ENCODE measurements around the gene BIRC5.

BIRC5 gene

GRCh38 chr17:78200451-78200850, 13.6 kb upstream of the BIRC5 start:
- TF ChIP-seq CTCF (IDR thresholded peaks at IDR 0.05; ENCODE audit: low read depth, low read length, missing control alignments), result no peak
- DNase-seq (ENCODE audit: low read depth), result no peak
- in situ Hi-C loops (cut with HindIII; ENCODE audit: low sequenced_read_pairs), result no loop called here
- H3K4me3 ChIP-seq (ENCODE audit: low read depth, low read length), result no peak overlapping the region

- no peak for DNase-seq (ENCODE audit: low read depth)
- TF ChIP-seq CTCF (IDR thresholded peaks at IDR 0.05; ENCODE audit: low read depth, low read length, missing control alignments), result no peak
- no peak overlapping the region for H3K4me3 ChIP-seq (ENCODE audit: low read depth, low read length)
- in situ Hi-C loops (cut with HindIII; ENCODE audit: low sequenced_read_pairs), result no loop called here
Observed at GRCh38 chr17:78202666-78203065, 11.4 kb upstream of the BIRC5 start.

- in situ Hi-C loops (cut with HindIII; ENCODE audit: low sequenced_read_pairs), result no loop called here
- no peak for TF ChIP-seq CTCF (IDR thresholded peaks at IDR 0.05; ENCODE audit: low read depth, low read length, missing control alignments)
- no peak for DNase-seq (ENCODE audit: low read depth)
- H3K4me3 ChIP-seq (ENCODE audit: low read depth, low read length), result no peak overlapping the region
Observed at GRCh38 chr17:78204387-78205123, 9.5 kb upstream of the BIRC5 start.

GRCh38 chr17:78205124-78205775, 8.8 kb upstream of the BIRC5 start:
- DNase-seq (ENCODE audit: low read depth), result no peak
- no peak for TF ChIP-seq CTCF (IDR thresholded peaks at IDR 0.05; ENCODE audit: low read depth, low read length, missing control alignments)
- in situ Hi-C loops (cut with HindIII; ENCODE audit: low sequenced_read_pairs), result no loop called here
- no peak overlapping the region for H3K4me3 ChIP-seq (ENCODE audit: low read depth, low read length)

- TF ChIP-seq CTCF (IDR thresholded peaks at IDR 0.05; ENCODE audit: low read depth, low read length, missing control alignments), result no peak
- in situ Hi-C loops (cut with HindIII; ENCODE audit: low sequenced_read_pairs), result no loop called here
- H3K4me3 ChIP-seq (ENCODE audit: low read depth, low read length), result no peak overlapping the region
- no peak for DNase-seq (ENCODE audit: low read depth)
Observed at GRCh38 chr17:78206298-78206697, 7.8 kb upstream of the BIRC5 start.

- in situ Hi-C loops (cut with HindIII; ENCODE audit: low sequenced_read_pairs), result no loop called here
Observed at GRCh38 chr17:78208486-78208885, 5.6 kb upstream of the BIRC5 start.

More at GRCh38 chr17:78208486-78208885, 5.6 kb upstream of the BIRC5 start:
- TF ChIP-seq CTCF (IDR thresholded peaks at IDR 0.05; ENCODE audit: low read depth, low read length, missing control alignments), result no peak
- H3K4me3 ChIP-seq (ENCODE audit: low read depth, low read length), result no peak overlapping the region
- DNase-seq (ENCODE audit: low read depth), result no peak
